K562 treated with DMSO at 1 percent for 48 hours (cell line): ENCODE measurements around the gene NAALADL1. TPM values are rescaled to one million over a fixed set of nuclear protein-coding genes. Genes with fewer than 3 reads are reported as not detected.

Experiments
- total RNA-seq: library from RNA; unstranded; fragments of 300-600 nt; gene quantifications from 2 replicates; pipeline ENCODE4 v1.2.3, GENCODE V29; 2022; ENCODE audit warnings: low replicate concordance; ENCODE audit errors: extremely low read depth

Gene NAALADL1, protein sequence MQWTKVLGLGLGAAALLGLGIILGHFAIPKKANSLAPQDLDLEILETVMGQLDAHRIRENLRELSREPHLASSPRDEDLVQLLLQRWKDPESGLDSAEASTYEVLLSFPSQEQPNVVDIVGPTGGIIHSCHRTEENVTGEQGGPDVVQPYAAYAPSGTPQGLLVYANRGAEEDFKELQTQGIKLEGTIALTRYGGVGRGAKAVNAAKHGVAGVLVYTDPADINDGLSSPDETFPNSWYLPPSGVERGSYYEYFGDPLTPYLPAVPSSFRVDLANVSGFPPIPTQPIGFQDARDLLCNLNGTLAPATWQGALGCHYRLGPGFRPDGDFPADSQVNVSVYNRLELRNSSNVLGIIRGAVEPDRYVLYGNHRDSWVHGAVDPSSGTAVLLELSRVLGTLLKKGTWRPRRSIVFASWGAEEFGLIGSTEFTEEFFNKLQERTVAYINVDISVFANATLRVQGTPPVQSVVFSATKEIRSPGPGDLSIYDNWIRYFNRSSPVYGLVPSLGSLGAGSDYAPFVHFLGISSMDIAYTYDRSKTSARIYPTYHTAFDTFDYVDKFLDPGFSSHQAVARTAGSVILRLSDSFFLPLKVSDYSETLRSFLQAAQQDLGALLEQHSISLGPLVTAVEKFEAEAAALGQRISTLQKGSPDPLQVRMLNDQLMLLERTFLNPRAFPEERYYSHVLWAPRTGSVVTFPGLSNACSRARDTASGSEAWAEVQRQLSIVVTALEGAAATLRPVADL
- not detected in 2 replicates for total RNA-seq

DNA sequence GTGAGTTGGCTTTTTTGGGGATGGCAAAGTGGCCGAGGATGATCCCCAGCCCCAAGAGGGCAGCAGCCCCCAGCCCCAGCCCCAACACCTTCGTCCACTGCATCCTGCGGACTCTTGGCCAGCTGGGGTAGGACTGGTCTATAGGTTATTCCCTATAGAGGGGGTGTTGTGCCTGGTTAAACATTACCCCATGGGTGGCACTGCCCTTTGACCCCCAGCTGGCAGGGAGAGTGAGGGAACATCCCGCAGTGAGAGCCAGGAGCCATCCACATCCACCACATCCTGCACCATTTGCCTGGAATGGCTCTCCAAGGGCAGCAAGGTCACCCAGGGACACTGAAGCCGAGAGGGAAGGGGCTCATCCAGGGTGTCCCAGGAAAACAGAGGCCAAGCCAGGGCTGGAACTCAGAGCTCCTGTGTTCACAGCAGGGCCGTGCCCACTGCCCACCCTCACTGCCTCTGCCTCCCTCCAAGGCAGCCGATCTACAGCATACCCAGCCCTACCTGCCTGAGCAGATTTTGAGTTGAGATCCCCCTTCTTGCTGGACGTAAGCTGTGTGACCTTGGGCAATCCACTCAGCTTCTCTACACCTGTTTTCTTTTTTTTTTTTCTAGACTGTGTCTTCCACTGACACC is at the start of gene NAALADL1:
TSS of gene NAALADL1 (minus strand) at position 135 of the 636 bp plus-strand sequence. CDS start at position 103, 32 bp downstream.

DNA sequence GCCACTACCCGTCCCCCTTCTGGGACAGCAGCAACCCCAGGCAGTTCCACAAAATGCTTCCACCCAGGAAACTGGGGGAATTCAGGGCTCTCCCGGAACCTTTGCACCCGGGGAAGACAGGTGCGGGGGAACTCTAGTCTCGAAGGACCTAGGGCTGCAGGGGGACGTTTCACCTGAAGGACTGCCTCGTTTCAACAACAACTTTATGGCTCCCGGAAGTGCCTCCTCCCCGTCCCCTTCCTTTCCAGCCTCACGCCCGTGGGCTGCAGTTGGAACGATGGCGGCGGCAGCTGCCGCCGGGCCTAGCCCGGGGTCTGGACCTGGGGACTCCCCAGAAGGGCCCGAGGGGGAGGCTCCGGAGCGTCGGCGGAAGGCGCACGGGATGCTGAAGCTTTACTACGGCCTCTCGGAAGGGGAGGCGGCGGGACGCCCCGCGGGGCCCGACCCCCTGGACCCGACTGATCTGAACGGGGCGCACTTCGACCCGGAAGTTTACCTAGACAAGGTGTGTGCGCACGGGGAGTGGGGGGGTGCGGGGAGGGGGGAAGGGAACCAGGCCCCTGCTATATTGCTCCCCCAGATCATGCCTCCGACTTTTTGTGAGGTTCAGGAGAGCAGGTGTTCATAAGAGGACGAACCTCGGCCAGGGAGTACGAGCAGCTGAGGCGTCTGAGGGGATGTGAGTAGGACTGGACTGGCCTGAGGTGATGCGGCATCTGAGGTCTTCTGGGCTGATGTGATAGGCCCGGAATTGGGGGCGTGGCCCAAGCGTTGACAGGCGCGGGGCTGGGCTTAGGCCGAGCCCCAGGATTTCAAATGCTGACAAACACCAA is 37.8 kb upstream of the NAALADL1 start, which contains the start of gene VPS51:
TSS of gene VPS51 (plus strand) at position 241 of the 833 bp plus-strand sequence. CDS start at position 278, 37 bp downstream.

DNA sequence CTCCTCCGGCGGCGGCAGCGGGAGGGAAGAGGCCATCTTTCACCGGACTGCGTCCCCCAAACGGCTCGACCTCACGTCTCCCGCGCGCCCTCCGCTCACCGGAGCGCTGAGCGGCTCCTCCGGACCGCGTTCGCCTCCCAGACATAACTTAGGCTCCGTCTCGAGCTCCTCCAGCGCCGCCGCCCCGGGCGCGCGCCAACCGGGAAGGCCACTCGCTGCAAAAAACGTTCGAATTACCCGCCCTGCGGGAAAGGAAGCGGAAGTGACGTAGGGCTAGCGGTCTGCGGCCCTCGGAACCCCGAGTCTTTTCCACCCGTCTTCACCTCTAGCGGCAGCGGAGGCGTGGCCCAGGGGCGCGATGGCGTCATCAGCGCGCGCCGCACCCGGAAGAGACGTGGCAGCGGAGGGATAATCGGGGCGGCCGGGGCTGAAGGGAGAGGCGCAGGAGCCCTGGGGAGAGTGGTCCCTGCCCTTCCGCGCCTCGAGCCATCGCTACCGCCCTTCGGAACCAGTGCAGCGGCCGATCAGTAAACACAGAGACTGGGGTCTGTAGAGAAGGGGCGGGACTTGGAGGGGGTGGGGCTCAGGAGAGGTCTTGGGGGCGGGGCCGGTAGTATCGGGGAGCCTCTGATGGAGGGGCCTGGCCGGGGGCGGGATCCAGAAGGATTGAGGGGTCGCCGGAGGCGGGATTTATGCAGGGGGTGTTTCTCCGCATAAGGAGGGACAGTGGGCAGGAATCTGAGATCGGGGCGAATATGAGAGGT is 25.7 kb upstream of the NAALADL1 start, which contains the start of the genes CDCA5 and ZFPL1:
TSS of gene CDCA5 (minus strand) at position 207 of the 764 bp plus-strand sequence. CDS start at position 145, 62 bp downstream.
TSS of gene ZFPL1 (plus strand) at position 389 of the 764 bp plus-strand sequence. CDS start 477 bp downstream, outside the sequence.

DNA sequence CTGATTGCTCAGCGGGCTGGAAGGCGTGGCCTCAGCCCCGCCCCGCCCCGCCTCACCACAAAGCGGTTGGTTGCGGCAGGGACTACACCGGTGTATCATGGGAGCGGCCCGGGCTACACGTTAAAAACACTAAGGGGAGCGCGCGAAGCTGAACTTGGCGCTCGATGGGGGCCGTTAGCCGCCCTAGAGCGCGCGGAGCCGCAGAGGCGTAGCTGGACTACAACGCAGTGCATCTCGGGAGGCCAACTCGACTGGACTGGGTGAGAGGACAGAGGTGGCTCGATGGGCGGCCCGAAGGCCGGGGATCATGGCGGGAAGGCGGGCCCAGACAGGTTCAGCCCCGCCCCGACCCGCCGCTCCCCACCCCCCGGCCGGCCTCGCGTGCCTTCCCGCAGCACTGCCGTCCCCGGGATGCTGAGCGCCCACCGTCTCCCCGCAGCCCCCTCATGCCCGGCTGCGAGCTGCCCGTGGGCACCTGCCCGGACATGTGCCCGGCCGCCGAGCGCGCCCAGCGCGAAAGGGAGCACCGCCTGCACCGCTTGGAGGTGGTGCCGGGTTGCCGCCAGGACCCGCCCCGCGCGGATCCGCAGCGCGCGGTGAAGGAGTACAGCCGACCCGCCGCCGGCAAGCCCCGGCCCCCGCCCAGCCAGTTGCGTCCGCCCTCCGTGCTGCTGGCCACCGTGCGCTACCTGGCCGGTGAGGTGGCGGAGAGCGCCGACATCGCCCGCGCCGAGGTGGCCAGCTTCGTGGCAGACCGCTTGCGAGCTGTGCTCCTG is 17.3 kb downstream of the NAALADL1 start, which contains the start of gene SAC3D1:
TSS of gene SAC3D1 (plus strand) at position 364 of the 776 bp plus-strand sequence. CDS start at position 447, 83 bp downstream.

DNA sequence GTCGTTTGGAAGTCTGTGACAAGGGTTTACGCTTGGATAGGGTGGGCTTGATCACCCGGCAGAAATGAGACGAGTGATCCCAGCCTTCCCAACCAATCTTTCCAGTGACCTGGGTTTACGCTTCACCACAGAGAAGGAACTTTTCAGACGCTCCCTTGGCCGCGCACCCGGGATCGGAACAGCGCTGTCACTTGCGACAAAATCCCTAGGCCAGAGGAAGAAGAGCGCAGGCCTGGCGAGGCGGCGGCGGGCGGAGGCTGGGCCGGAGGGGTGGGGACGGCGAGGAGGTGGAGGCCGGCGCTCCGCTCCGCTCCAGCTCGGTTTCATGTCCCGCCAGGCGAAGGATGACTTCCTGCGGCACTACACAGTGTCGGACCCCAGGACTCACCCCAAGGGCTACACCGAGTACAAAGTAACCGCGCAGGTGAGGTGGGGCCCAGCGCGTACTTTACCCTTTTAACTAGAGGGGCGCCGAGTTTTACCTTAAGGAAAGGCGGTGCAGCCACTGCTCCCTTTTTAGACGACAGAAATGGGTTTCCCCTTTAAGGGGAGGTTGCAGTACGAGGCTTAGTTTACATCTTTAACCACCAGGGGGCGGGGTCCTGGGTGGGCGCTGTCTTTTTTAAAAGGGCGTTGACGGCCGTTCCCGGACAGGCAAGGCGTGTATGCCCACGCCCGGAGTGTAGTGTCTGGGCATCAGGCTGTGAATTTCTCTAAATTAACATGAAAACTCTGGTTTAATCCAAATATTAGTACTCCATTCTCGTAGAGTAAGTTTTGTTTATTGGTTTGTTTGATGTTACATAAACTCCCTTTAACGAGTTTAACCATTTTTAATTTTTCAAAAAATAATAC is 30.9 kb downstream of the NAALADL1 start, which contains the start of gene SNX15:
TSS of gene SNX15 (plus strand) at position 227 of the 855 bp plus-strand sequence. CDS start at position 326, 99 bp downstream.

DNA sequence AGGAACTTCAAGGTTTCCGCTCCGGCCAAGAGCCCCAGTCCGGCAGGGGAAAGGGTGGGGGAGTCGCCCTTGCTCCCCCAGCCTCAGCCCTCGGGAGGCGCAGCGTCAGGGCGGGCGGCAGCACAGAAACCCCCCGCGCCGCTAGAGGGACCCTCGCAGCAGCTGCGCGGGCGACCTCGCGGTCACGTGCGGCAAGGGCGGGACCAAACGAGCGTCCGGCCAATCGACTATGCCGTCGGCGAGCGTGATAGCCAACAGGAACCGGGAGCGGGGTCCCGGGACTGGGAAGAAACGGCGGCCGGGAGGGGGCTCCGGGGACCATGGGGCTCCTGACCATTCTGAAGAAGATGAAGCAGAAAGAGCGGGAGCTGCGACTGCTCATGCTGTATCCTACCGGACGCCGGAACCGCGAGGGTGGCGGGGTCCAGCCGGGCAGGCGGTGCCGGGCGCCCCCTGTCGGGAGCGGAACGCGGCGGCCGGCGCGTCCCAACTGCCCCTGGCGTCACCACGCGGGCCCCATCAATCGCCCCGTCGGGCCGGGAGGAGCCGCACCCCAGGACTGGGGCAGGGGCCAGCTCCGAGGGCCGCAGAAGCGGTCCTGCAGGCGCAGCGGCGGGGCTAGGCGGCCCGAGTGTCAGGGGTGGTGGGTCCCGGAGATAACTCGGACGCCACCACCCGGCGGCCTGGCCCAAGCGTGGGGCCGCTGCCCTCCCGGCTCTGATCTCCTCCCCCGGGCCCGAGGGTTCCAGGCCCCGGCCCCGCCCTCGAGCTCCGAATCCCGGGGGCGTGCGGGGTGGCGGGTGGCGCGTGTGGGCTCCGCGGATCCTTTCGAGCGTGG is 44.2 kb downstream of the NAALADL1 start, which contains the start of gene ARL2:
TSS of gene ARL2 (plus strand) at position 273 of the 838 bp plus-strand sequence. CDS start at position 321, 48 bp downstream.

DNA sequence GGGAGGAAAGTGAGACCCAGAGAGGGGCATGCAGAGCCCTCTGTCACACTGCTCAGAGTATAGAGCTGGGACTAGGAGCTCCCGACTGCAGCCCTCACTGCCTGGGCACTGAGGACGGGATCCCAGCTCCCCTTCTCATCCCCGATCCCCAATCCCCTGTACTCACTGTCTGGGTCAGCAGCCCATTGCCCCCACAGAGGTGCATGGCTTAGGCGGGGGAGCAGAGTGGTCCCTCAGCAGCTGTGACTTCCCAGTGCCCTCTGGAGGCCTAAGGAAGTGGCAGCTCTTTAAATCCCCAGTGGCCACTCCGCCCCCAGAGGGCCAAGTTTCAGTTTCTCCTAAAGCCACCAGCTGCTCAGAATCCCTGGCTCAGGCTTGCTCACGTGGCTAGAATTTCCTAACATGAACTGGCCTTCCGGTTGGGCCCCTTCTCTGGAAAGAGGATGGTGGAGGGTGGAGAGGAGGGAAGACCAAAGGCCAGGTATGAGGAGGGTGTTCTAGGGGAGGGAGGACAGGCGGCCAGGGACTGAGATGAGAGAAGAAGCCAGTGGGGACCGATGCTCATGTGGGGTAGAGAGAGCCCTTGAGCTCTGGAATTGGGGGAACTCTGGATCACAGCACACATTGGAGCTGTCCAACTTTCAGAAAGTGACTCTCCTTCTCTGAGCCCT is 61.5 kb downstream of the NAALADL1 start, which contains the start of gene BATF2:
TSS of gene BATF2 (minus strand) at position 262 of the 671 bp plus-strand sequence. CDS start at position 205, 57 bp downstream.

Other genes starting within 250 kb of the NAALADL1 start
- gene MEN1, start 248.0 kb downstream of the NAALADL1 start, total RNA-seq = not detected in 2 replicates
- gene CDC42BPG, start 213.9 kb downstream of the NAALADL1 start, total RNA-seq = not detected in 2 replicates
- not detected in 2 replicates for gene EHD1, start 179.9 kb downstream of the NAALADL1 start, total RNA-seq
- gene ATG2A, start 141.3 kb downstream of the NAALADL1 start, total RNA-seq = not detected in 2 replicates
- not detected in 2 replicates for gene PPP2R5B, start 133.9 kb downstream of the NAALADL1 start, total RNA-seq
- not detected in 2 replicates for gene GPHA2, start 122.7 kb downstream of the NAALADL1 start, total RNA-seq
- not detected in 2 replicates for gene MAJIN, start 86.4 kb downstream of the NAALADL1 start, total RNA-seq
- not detected in 2 replicates for gene BATF2, start 61.6 kb downstream of the NAALADL1 start, total RNA-seq
- not detected in 2 replicates for gene ARL2, start 44.4 kb downstream of the NAALADL1 start, total RNA-seq
- not detected in 2 replicates for gene SNX15, start 31.1 kb downstream of the NAALADL1 start, total RNA-seq
- gene SAC3D1, start 17.3 kb downstream of the NAALADL1 start, total RNA-seq = not detected in 2 replicates
- gene CDCA5, start 25.5 kb upstream of the NAALADL1 start, total RNA-seq = not detected in 2 replicates
- gene ZFPL1, start 25.7 kb upstream of the NAALADL1 start, total RNA-seq = not detected in 2 replicates
- gene VPS51, start 37.7 kb upstream of the NAALADL1 start, total RNA-seq = not detected in 2 replicates
- gene TM7SF2, start 53.3 kb upstream of the NAALADL1 start, total RNA-seq = not detected in 2 replicates
- not detected in 2 replicates for gene ZNHIT2, start 59.1 kb upstream of the NAALADL1 start, total RNA-seq
- not detected in 2 replicates for gene FAU, start 63.6 kb upstream of the NAALADL1 start, total RNA-seq
- gene MRPL49, start 63.8 kb upstream of the NAALADL1 start, total RNA-seq = not detected in 2 replicates
- not detected in 2 replicates for gene SYVN1, start 76.0 kb upstream of the NAALADL1 start, total RNA-seq
- gene SPDYC, start 111.7 kb upstream of the NAALADL1 start, total RNA-seq = not detected in 2 replicates
- gene CAPN1, start 123.4 kb upstream of the NAALADL1 start, total RNA-seq = not detected in 2 replicates
- gene POLA2, start 203.4 kb upstream of the NAALADL1 start, total RNA-seq = not detected in 2 replicates